Measurements from ENCODE around the gene UBE2E3. TPM values are rescaled to one million over a fixed set of nuclear protein-coding genes. Genes with fewer than 3 reads are reported as not detected.

Gene UBE2E3
- total RNA-seq, 4 donors from 2014 or later, result 84.0 to 120 (median 86.4) TPM

GRCh38 chr2:180999274-180999964 is 19.0 kb downstream of the UBE2E3 start:
- no peak overlapping the region for H3K27ac ChIP-seq
- no peaks in the 10 kb centered on the region for H3K36me3 ChIP-seq
- no peaks in the 10 kb centered on the region for H3K27me3 ChIP-seq
- intact Hi-C loops (cut with DNase I; ENCODE audit: low total_unique reads), result no loop called here
- no peaks in the 10 kb centered on the region for H3K9me3 ChIP-seq
- ATAC-seq, result no peak
- TF ChIP-seq POLR2A (IDR thresholded peaks at IDR 0.05) (no peak), CTCF (IDR thresholded peaks at IDR 0.05 in 4 of 5, conservative IDR thresholded peaks at IDR 0.05 in 1 of 5) (no peak)
- no peak for DNase-seq
- peaks cover 20 to 40% of the 10 kb centered on the region in 2 donors for H3K4me1 ChIP-seq
- H3K4me3 ChIP-seq, result no peak overlapping the region
- in situ Hi-C loops (cut with MboI; ENCODE audit: low sequenced_read_pairs in 4 of 4), result no loop called here

- Histone ChIP-seq H3K36me3 (no peaks in the 10 kb centered on the region), H3K27me3 (no peaks in the 10 kb centered on the region), H3K4me1 (peaks cover 49 to 50% of the 10 kb centered on the region in 2 donors), H3K4me3 (no peak overlapping the region), H3K27ac (no peak overlapping the region), H3K9me3 (no peaks in the 10 kb centered on the region)
- TF ChIP-seq POLR2A (IDR thresholded peaks at IDR 0.05) (no peak), CTCF (IDR thresholded peaks at IDR 0.05 in 4 of 5, conservative IDR thresholded peaks at IDR 0.05 in 1 of 5) (no peak)
- ATAC-seq (no peak), DNase-seq (no peak)
- intact Hi-C loops (cut with DNase I; ENCODE audit: low total_unique reads), result no loop called here
- in situ Hi-C loops (cut with MboI; ENCODE audit: low sequenced_read_pairs in 4 of 4), result no loop called here
These were observed 24.4 kb downstream of the UBE2E3 start for GRCh38 chr2:181004647-181005325.

GRCh38 chr2:181005326-181005655 is 24.9 kb downstream of the UBE2E3 start:
- Histone ChIP-seq H3K27me3 (no peaks in the 10 kb centered on the region), H3K36me3 (no peaks in the 10 kb centered on the region), H3K9me3 (no peaks in the 10 kb centered on the region), H3K27ac (no peak overlapping the region), H3K4me3 (no peak overlapping the region), H3K4me1 (peaks cover 53 to 54% of the 10 kb centered on the region in 2 donors)
- in situ Hi-C loops (cut with MboI; ENCODE audit: low sequenced_read_pairs in 4 of 4), result no loop called here
- TF ChIP-seq CTCF (IDR thresholded peaks at IDR 0.05 in 4 of 5, conservative IDR thresholded peaks at IDR 0.05 in 1 of 5), result no peak
- no peak for TF ChIP-seq POLR2A (IDR thresholded peaks at IDR 0.05)
- intact Hi-C loops (cut with DNase I; ENCODE audit: low total_unique reads), result no loop called here
- DNase-seq (no peak), ATAC-seq (no peak)

- intact Hi-C loops (cut with DNase I; ENCODE audit: low total_unique reads) (no loop called here), in situ Hi-C loops (cut with MboI; ENCODE audit: low sequenced_read_pairs in 4 of 4) (no loop called here)
- Histone ChIP-seq H3K4me1 (peaks cover 58 to 59% of the 10 kb centered on the region in 2 donors), H3K4me3 (no peak overlapping the region), H3K27ac (no peak overlapping the region), H3K9me3 (no peaks in the 10 kb centered on the region), H3K36me3 (no peaks in the 10 kb centered on the region), H3K27me3 (no peaks in the 10 kb centered on the region)
- DNase-seq (no peak), ATAC-seq (no peak)
- TF ChIP-seq CTCF (IDR thresholded peaks at IDR 0.05 in 4 of 5, conservative IDR thresholded peaks at IDR 0.05 in 1 of 5) (no peak), POLR2A (IDR thresholded peaks at IDR 0.05) (no peak)
These were observed 25.4 kb downstream of the UBE2E3 start for GRCh38 chr2:181005809-181006208.

Data from gastrocnemius medialis (tissue), 4 donors.